ENCODE data around the gene VARS1.

Gene VARS1

GRCh38 chr6:31776485-31776988 lies 19.0 kb downstream of the VARS1 start:
- H3K4me3 ChIP-seq (ENCODE audit: control insufficient read depth, low read depth, low read length), result no peak overlapping the region
- no peak for DNase-seq (ENCODE audit: low read depth)
- TF ChIP-seq CTCF (IDR thresholded peaks at IDR 0.05; ENCODE audit: control insufficient read depth, insufficient read depth, low read depth, low read length, missing control alignments), result no peak

- no peak for TF ChIP-seq CTCF (IDR thresholded peaks at IDR 0.05; ENCODE audit: control insufficient read depth, insufficient read depth, low read depth, low read length, missing control alignments)
- H3K4me3 ChIP-seq (ENCODE audit: control insufficient read depth, low read depth, low read length), result no peak overlapping the region
- no peak for DNase-seq (ENCODE audit: low read depth)
Observed at GRCh38 chr6:31775633-31776484, 19.7 kb downstream of the VARS1 start.

- TF ChIP-seq CTCF (IDR thresholded peaks at IDR 0.05; ENCODE audit: control insufficient read depth, insufficient read depth, low read depth, low read length, missing control alignments), result no peak
- H3K4me3 ChIP-seq (ENCODE audit: control insufficient read depth, low read depth, low read length), result no peak overlapping the region
- no peak for DNase-seq (ENCODE audit: low read depth)
Observed at GRCh38 chr6:31775184-31775583, 20.4 kb downstream of the VARS1 start.

- H3K4me3 ChIP-seq (ENCODE audit: control insufficient read depth, low read depth, low read length), result no peak overlapping the region
- TF ChIP-seq CTCF (IDR thresholded peaks at IDR 0.05; ENCODE audit: control insufficient read depth, insufficient read depth, low read depth, low read length, missing control alignments), result no peak
- DNase-seq (ENCODE audit: low read depth), result no peak
Observed at GRCh38 chr6:31771992-31772358, 23.6 kb downstream of the VARS1 start.

GRCh38 chr6:31770860-31771259 lies 24.7 kb downstream of the VARS1 start:
- H3K4me3 ChIP-seq (ENCODE audit: control insufficient read depth, low read depth, low read length), result no peak overlapping the region
- no peak for DNase-seq (ENCODE audit: low read depth)
- no peak for TF ChIP-seq CTCF (IDR thresholded peaks at IDR 0.05; ENCODE audit: control insufficient read depth, insufficient read depth, low read depth, low read length, missing control alignments)

GRCh38 chr6:31769684-31770371 lies 25.7 kb downstream of the VARS1 start:
- peak; percentile 86 for TF ChIP-seq CTCF (IDR thresholded peaks at IDR 0.05; ENCODE audit: control insufficient read depth, insufficient read depth, low read depth, low read length, missing control alignments)
- DNase-seq (ENCODE audit: low read depth), result no peak
- no peak overlapping the region for H3K4me3 ChIP-seq (ENCODE audit: control insufficient read depth, low read depth, low read length)

Measured in AG09309 (cell line).